Activated T-helper 9 cell treated with anti-CD3 and anti-CD28 coated beads, Interleukin-2, amount 50 U/mL, for 16 hours (primary cell): ENCODE results near the gene MASTL.

Experiments used
- DNase-seq: peaks from one replicate; pipeline ENCODE4 v3.0.0-alpha.2; 2020; ENCODE audit warnings: low read depth

Gene MASTL

DNA sequence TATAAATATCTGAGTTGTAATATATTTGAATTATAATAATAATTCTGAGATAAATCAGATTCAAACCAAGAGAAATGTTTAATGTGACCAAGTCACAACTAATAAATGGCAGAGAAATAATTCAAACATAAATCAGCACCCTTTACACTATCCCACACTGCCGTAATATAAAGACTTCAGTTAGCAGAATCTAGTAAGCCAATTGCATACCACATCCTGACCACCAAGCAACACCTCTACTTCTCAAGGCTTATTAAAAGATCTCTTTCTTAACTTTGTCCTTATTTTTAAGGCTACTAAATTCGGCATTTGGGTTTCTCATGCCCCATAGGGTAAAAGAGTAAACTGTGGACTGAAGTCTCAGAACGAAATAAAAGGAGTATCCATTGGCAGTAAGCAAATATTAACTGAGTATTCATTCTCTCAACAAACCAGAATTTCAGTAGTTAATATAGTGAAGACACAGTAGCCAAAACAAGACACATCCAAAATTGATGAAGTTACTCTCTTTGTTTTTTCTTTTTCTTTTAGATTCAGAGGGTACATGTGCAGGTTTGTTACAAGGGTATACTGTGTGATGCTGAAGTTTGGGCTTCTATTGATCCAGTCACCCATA lies 70.6 kb downstream of the MASTL start:
- no peak for DNase-seq

- no peak for DNase-seq
Measured at GRCh38 chr10:27230022-27230421, 74.9 kb downstream of the MASTL start.

DNA sequence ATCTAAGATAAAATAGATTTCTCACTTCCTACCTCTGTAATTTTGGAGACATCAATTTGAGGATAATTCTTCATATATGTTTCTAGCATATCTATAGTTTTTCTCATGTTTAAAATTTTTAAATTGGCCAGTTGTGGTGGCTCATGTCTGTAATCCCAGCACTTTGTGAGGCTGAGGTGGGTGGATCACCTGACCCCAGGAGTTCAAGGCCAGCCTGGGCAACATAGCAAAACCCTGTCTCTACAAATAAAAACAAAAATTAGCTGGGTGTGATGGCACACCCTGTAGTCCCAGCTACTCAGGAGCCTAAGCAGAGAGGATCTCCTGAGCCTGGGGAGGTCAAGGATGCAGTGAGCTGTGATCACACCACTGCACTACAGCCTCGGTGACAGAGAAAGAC lies 80.6 kb downstream of the MASTL start:
- DNase-seq = no peak
